Omental fat pad (tissue), 4 donors: ENCODE data around the gene SLC25A21. TPM values are rescaled to one million over a fixed set of nuclear protein-coding genes. Genes with fewer than 3 reads are reported as not detected.

ENCODE experiments used
- ATAC-seq: fragments of 150-250 bp; one replicate; pipeline ENCODE4 v1.9.1; 2016; ENCODE audit warnings: mild to moderate bottlenecking, moderate library complexity; ENCODE audit not compliant: low FRiP score
- DNase-seq: peaks from one replicate; pipeline ENCODE4 v3.0.0-alpha.2; 2019; ENCODE audit warnings: low spot score
- CTCF ChIP-seq, 3 donors: fragments of 450-650 bp; IDR thresholded peaks; one replicate each; pipeline ENCODE4 v1.5.1; 2016 to 2017; ENCODE audit warnings: antibody characterized with exemption in 3 of 3, mild to moderate bottlenecking in 3 of 3, moderate library complexity in 2 of 3
- total RNA-seq, 4 donors: library from RNA; depleted of rRNA; stranded (reverse); fragments of >200 nt; gene quantifications; one replicate each; pipeline ENCODE4 v1.1.0, GENCODE V29; 2016

Gene SLC25A21
- total RNA-seq, 4 donors from 2014 or later, result 0.38 to 1.4 TPM; not detected in 2

GRCh38 chr14:37203423-37203822 is 31.0 kb upstream of the SLC25A21 start:
- DNase-seq, result no peak
- ATAC-seq, result no peak
- no peak for TF ChIP-seq CTCF (IDR thresholded peaks at IDR 0.05)

GRCh38 chr14:37202812-37203211 is 30.4 kb upstream of the SLC25A21 start:
- ATAC-seq, result no peak
- TF ChIP-seq CTCF (IDR thresholded peaks at IDR 0.05), result no peak
- DNase-seq, result no peak

DNA sequence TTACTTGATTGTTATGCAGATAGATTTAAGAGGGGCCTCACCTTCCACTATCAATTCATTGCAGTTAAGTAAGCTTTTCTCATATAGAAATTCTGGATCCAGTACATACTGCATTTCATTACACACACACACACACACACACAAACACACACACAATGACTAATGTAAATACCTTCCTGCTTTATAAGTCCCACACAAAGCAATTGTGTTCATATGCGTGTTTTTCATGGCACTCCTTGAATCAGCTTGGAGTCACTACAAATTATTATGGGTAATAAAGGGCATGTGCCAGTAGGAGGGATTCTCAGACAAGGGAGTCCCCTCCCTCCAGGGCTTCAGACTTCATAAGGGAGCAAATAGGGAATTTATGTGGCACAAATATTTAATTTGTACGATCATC is 29.9 kb upstream of the SLC25A21 start:
- no peak for DNase-seq
- no peak for TF ChIP-seq CTCF (IDR thresholded peaks at IDR 0.05)
- no peak for ATAC-seq

DNA sequence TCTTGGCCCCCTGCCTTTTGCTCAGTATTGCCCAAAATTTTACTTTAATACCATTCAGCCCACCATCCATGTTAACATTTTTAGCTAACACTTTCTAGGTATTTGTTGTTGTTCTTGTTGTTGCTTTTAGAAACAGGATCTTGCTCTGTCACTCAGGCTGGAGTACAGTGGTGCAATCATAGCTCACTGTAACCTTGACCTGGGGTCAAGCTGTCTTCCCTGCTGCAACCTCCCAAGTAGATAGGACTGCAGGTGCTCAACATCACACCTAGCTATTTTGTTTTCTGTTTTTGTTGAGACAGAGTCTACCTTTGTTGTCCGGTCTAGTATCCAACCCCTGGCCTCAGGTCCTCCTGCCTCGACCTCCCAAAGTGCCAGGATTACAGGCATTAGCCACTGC is 29.3 kb upstream of the SLC25A21 start:
- TF ChIP-seq CTCF (IDR thresholded peaks at IDR 0.05), result no peak
- ATAC-seq, result no peak
- DNase-seq, result no peak

DNA sequence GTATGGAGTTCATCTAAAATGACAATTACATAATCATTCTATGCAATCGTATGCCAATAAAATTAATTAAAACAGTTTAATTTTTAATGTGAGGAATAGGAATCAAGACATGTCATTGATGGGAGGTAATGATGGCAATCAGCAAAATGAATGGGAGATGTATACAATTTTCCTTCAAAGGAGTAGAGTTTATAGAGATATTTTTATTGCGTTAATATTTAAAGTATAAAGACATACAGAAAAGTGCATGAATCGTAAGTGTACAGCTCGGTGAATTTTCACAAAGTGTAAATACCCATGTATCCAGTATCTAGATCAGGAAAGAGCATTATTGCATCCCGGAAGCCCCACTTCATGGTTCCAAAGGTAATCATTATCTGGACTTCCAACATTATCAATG is 26.5 kb upstream of the SLC25A21 start:
- no peak for TF ChIP-seq CTCF (IDR thresholded peaks at IDR 0.05)
- DNase-seq (no peak), ATAC-seq (no peak)

GRCh38 chr14:37198273-37198598 is 25.8 kb upstream of the SLC25A21 start:
- no peak for TF ChIP-seq CTCF (IDR thresholded peaks at IDR 0.05)
- DNase-seq (no peak), ATAC-seq (no peak)

GRCh38 chr14:37197421-37198272 is 25.2 kb upstream of the SLC25A21 start, which contains the start of gene MIPOL1:
Gene MIPOL1 (plus strand): TSS chr14:37197937. CDS start chr14:37247889, 49,952 bp downstream.
- TF ChIP-seq CTCF (IDR thresholded peaks at IDR 0.05), result no peak
- peak; percentile 33 for DNase-seq

More at GRCh38 chr14:37197421-37198272, 25.2 kb upstream of the SLC25A21 start, which contains the start of gene MIPOL1:
- ATAC-seq, result peak; percentile 100
